Coronary artery (tissue), 2 donors: ENCODE measurements around the gene CYP27A1.

Experiments used
- DNase-seq: peaks from one replicate; pipeline ENCODE4 v3.0.0-alpha.2; 2017; ENCODE audit warnings: low spot score
- H3K27ac ChIP-seq, 2 donors: fragments of 200-600 bp; sonication (generic); one replicate each; pipeline ENCODE4 v1.5.1; 2016 to 2019
- H3K4me3 ChIP-seq: fragments of 200-600 bp; sonication (generic); 2 replicates; pipeline ENCODE4 v1.5.1; 2016; ENCODE audit warnings: mild to moderate bottlenecking, moderate library complexity
- CTCF ChIP-seq: fragments of 200-600 bp; sonication (generic); IDR thresholded peaks from one replicate; pipeline ENCODE4 v1.5.1; 2019; ENCODE audit warnings: antibody characterized with exemption

CYP27A1 gene

GRCh38 chr2:218785103-218785502 is 3.2 kb downstream of the CYP27A1 start:
- TF ChIP-seq CTCF: no peak
- no peak overlapping the region for H3K27ac ChIP-seq
- no peak for DNase-seq
- H3K4me3 ChIP-seq: no peak overlapping the region

GRCh38 chr2:218786133-218786532 is 4.2 kb downstream of the CYP27A1 start:
- no peak for TF ChIP-seq CTCF
- H3K27ac ChIP-seq: no peak overlapping the region
- no peak for DNase-seq
- no peak overlapping the region for H3K4me3 ChIP-seq

GRCh38 chr2:218788529-218789255 is 6.7 kb downstream of the CYP27A1 start:
- H3K27ac ChIP-seq: no peak overlapping the region

GRCh38 chr2:218792433-218792832 is 10.5 kb downstream of the CYP27A1 start:
- Histone ChIP-seq H3K27ac (no peak overlapping the region), H3K4me3 (no peak overlapping the region)
- DNase-seq: no peak
- no peak for TF ChIP-seq CTCF

More at GRCh38 chr2:218788529-218789255, 6.7 kb downstream of the CYP27A1 start:
- TF ChIP-seq CTCF: no peak
- no peak overlapping the region for H3K4me3 ChIP-seq
- no peak for DNase-seq

- DNase-seq: no peak
- no peak for TF ChIP-seq CTCF
- H3K27ac ChIP-seq: no peak overlapping the region
- no peak overlapping the region for H3K4me3 ChIP-seq
Measured at GRCh38 chr2:218796691-218797090, 14.7 kb downstream of the CYP27A1 start.

- H3K4me3 ChIP-seq: no peak overlapping the region
- H3K27ac ChIP-seq: no peak overlapping the region
- no peak for TF ChIP-seq CTCF
- DNase-seq: no peak
Measured at GRCh38 chr2:218798767-218799504, 17.0 kb downstream of the CYP27A1 start.

- no peak for TF ChIP-seq CTCF
- DNase-seq: no peak
- H3K27ac ChIP-seq: no peak overlapping the region
- H3K4me3 ChIP-seq: no peak overlapping the region
Measured at GRCh38 chr2:218799990-218800389, 18.0 kb downstream of the CYP27A1 start.
